Stimulated activated CD4-positive, alpha-beta T cell treated with anti-CD3 and anti-CD28 coated beads, Interleukin-4, amount 100 ng/mL, for 4 hours (primary cell): ENCODE results near the gene TFPI.
"Not testable (repeated sequence)": the region's sequence is repeated elsewhere in the genome, so short reads cannot be mapped to it uniquely, and the experiment has no call there.

Experiments
- DNase-seq, 2 experiments: peaks; one replicate each; pipeline ENCODE4 v3.0.0-alpha.2; 2020

Gene TFPI

DNA sequence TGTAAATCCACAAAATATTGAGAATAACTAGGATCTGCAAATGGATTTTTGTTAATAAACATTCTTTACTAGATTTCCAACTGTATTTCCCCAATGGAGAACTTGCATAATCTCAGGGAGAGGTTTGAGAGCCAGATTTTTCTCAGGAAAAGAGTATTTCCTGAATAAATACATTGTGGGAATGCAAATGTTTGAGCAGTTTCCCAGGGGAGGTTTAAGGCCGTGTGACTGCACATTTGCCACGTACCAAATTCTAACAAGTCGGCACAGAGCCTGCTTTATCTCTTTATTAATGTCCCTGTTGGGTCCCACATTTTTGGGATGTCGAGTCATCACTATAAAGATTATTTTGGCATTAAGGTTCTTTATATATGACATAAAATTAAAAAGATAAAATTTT, 27.0 kb downstream of the TFPI start:
- no peak for DNase-seq

DNA sequence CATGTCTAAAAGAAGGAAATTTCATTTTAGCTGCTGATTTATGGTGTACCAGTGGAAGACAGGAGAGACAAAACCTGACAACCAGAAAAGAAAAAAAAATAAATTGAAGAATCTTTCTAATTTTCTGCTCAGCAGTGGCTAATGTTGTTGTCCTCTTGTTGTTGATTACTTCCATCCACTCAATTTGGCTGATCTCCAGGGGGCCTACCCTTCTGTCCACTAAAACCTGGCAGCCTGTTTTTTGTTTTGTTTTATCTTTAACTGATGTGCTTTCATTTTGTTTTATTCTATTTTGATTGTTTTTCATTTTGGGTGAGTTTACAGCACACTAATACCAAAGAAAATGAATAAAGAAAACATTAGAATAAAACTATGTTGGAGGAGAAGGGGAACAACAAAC, 27.4 kb downstream of the TFPI start:
- no peak for DNase-seq

DNA sequence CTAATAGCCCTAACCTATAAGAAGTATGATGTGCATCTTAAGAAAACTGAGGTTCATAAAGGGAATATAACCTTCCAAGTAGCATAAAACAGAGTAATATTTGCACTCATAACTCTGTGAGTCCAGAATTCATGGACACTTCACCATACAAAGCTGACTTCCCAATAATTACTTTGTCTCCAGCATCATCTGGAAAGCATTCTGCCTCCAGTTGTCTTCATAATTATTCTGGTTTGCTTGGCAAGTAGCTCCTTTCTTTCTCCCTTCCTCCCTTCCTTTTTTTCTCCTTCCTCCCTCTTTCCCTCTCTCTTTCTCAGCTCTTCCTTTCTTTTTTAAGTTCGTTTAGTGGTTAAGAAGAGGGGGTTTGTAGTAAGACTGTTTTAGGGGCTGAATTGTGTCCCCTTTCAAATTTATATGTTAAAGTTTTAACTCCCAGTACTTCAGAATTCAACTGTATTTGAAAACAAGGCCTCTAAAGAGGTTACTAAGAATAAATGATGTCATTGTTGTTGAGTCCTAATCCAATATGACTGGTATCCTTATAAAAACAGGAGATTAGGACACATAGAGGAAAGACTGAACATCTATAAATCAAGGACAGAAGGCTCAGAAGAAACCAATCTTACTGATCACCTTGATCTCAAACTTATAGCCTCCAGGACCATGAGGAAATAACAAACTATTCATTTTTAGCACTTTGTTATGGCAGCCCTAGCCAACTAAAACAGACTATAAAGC, 28.9 kb downstream of the TFPI start:
- DNase-seq, result no peak

DNA sequence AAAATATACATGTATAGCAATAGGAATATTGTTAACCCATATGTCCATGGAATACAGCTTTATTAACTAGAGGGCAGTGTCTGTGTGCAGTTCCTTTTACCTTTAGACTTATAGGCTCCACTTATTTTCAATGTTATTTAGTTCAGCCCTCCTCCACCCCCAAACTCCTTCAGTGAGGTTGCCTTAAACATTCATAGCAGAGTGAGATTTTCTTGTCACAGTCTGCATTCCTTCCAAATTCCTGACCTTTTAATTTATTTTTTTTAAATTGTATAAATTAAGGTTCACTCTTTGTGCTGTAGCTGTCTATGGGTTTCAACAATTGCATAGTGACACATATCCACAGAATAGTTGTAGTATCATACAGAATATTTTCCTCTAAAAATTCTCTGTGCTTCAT, 30.9 kb downstream of the TFPI start:
- DNase-seq, result no peak

DNA sequence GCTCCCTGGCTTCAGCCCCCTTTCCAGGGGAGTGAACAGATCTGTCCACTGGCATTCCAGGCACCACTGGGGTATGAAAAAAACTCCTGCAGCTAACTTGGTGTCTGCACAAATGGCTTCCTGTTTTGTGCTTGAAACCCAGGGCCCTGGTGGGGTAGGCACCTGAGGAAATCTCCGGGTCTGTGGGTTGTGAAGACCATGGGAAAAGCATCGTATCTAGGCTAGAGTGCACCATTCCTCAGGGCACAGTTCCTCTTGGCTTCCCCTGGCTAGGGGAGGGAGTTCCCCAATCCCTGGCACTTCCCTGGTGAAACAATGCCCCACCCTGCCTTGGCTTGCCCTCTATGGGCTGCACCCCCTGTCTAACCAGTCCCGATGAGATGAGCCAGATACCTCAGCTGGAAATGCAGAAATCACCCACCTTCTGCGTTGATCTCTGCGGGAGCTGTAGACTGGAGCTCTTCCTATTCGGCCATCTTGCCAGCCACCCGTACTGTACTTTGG, 34.1 kb downstream of the TFPI start:
- DNase-seq, result no peak

DNA sequence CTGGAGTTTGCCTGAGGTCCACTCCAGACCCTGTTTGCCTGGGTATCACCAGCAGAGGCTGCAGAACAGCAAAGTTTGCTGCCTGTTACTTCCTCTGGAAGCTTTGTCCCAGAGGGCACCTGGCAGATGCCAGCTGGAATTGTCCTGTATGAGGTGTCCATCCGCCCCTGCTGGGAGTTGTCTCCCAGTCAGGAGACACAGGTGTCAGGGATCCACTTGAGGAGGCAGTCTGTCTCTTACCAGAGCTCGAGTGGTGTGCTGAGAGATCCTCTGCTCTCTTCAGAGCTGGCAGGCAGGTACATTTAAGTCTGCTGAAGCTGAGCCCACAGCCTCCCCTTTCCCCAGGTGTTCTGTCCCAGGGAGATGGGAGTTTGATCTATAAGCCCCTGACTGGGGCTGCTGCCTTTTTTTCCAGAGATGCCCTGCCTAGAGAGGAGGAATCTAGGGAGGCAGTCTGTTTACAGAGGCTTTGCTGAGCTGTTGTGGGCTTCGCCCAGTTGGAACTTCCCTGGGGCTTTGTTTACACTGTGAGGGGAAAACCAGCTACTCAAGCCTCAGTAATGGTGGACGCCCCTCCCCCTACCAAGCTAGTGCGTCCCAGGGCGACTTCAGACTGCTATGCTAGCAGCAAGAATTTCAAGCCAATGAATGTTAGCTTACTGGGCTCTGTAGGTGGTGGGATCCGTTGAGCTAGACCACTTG, 34.7 kb downstream of the TFPI start:
- no peak for DNase-seq

DNA sequence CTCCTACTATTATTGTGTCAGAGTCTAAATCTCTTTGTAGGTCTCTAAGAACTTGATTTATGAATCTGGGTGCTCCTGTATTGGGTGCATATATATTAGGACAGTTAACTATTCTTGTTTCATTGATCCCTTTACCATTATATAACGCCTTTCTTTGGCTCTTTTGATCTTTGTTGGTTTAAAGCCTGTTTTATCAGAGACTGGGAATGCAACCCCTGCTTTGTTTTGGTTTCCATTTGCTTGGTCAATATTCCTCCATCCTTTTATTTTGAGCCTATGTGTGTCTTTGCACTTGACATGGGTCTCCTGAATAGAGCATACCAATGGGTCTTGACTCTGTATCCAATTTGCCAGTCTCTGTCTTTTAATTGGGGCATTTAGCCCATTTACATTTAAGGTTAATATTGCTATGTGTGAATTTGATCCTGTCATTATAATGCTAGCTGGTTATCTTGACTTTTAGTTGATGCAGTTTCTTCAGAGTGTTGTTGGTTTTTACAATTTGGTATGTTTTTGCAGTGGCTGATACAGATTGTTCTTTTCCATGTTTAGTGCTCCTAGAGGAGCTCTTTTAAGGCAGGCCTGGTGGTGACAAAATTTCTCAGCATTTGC, 36.4 kb downstream of the TFPI start:
- not testable (repeated sequence) for DNase-seq

DNA sequence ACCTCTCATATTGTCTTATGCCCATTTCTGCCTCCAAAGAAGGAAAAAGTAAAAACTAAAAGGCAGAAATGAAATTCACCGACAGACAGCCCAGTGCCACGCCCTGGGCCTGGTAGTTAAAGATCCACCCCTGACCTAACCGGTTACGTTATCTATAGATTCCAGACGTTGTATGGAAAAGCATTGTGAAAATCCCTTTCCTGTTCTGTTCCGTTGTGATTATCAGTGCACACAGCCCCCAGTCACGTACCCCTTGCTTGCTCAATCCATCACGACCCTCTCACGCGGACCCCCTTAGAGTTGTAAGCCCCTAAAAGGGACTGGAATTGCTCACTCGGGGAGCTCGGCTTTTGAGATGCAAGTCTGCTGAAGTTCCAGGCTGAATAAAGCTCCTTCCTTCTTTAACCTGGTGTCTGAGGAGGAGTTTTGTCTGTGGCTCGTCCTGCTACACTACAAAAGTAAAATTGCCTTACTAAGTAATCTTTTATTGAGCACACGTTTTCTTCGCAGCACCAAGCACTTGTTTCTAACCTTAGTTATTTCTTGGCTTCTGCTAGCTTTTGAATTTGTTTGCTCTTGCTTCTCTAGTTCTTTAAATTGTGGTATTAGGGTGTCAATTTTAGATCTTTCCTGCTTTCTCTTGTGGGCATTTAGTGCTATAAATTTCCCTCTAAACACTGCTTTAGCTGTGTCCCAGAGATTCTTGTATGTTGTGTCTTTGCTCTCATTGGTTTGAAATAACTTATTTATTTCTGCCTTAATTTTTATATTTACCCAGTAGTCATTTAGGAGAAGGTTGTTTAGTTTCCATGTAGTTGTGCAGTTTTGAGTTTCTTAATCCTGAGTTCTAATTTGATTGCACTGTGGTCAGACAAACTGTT, 37.4 kb downstream of the TFPI start:
- DNase-seq, result not testable (repeated sequence)

DNA sequence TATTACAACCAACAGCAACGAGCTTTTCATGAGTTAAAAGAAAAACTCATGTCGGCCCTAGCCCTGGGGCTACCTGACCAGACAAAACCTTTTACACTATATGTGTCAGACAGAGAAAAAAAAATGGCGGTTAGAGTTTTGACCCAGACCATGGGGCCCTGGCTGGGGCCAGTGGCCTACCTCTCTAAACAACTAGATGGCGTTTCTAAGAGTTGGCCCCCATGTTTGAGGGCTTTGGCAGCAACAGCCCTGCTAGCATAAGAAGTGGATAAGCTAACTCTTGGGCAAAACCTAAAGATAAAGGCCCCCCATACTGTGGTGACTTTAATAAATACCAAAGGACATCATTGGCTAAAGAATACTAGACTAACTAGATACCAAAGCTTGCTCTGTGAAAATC, 39.3 kb downstream of the TFPI start:
- DNase-seq, result no peak

DNA sequence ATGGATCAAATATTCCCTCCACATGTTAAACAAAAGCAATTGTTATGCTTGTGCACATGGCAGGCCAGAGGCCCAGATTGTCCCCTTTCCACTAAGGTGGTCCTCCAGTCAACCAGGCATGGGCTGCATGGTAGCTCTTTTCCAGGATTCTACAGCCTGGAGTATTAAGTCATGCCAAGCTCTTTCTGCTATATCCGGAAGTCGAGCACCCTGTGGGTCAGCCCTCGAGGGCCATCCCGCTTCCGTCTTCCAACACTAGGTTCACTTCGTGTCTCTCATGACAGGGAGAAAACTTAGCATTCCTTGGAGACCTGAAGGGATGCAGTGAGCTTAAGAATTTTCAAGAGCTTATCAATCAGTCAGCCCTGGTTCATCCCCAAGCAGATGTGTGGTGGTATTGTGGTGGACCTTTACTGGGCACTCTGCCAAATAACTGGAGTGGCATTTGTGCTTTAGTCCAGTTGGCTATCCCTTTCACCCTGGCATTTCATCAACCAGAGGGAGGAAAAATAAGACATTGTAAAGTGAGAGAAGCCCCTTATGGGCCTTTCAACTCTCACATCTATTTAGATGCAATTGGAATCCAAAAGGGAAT, 39.9 kb downstream of the TFPI start:
- not testable (repeated sequence) for DNase-seq

DNA sequence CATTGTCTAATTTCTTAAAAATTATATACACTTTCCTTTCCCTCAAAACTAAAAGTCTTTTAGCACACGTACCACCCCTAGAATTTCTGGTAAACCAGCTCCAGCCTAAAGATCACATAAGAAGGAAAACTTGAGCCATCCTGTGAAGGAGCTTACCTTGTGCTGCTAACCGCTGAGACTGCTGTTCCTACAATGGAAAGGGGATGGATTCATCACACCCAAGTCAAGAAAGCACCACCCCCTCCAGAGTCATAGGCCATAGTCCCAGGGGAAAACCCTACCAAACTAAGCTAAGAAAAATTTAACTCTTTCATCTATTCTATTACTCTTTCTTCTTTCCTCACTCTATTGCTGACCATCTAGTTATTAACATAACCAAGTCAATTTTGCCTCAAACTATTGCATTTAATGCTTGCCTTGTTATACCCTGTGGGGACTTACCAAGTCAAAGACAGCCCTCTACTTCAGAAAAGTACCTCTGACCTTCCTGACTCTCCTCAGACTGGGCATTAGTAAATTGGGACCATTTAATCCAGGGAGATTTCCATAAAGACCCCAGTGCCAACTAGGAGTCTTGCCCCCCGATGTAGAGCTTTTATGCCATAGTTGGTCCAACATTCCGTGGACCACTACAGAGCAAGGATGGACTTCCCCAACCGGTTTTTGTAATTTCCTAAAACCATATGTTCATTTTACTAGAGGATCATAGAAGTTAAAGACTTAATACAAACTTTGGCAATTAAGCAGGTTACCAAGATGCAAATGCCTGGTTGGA, 40.6 kb downstream of the TFPI start:
- not testable (repeated sequence) for DNase-seq

DNA sequence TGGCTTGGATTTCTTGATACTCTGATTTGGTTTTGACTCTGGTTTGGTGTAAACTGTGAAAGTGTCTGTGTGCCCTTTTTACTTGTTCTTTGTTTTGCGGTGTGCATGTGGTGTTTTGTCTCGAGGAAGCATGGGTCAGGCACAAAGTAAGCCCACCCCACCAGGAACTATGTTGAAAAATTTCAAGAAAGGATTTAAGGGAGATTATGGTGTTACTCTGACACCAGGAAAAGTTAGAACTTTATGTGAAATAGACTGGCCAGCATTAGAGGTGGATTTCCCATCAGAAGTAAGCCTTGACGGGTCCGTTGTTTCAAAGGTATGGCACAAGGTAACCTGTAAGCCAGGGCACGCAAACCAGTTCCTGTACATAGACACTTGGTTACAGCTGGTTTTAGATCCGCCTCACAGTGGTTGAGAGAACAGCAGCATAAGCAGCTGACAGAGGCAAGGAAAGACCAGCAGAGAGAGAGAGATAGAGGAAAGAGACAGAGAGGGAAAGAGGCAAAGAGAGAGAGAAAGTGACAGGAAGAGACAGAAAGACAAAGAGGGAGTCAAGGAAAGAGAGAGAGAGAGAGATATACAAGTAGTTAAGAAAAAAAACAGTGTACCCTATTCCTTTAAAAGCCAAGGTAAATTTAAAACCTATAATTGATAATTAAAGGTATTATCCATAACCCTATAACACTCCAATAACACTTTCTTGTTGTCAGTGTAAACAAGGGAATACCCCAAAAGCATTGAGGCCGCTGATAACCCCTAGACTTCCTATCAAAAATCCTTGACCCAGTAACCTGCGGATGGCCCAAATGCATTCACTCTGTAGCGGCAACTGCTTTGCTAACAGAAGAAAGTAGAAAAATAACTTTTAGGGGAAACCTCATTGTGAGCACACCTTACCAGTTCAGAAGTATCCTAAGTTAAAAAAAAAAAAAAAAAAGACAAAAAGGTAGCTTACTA, 42.6 kb downstream of the TFPI start:
- no peak for DNase-seq

DNA sequence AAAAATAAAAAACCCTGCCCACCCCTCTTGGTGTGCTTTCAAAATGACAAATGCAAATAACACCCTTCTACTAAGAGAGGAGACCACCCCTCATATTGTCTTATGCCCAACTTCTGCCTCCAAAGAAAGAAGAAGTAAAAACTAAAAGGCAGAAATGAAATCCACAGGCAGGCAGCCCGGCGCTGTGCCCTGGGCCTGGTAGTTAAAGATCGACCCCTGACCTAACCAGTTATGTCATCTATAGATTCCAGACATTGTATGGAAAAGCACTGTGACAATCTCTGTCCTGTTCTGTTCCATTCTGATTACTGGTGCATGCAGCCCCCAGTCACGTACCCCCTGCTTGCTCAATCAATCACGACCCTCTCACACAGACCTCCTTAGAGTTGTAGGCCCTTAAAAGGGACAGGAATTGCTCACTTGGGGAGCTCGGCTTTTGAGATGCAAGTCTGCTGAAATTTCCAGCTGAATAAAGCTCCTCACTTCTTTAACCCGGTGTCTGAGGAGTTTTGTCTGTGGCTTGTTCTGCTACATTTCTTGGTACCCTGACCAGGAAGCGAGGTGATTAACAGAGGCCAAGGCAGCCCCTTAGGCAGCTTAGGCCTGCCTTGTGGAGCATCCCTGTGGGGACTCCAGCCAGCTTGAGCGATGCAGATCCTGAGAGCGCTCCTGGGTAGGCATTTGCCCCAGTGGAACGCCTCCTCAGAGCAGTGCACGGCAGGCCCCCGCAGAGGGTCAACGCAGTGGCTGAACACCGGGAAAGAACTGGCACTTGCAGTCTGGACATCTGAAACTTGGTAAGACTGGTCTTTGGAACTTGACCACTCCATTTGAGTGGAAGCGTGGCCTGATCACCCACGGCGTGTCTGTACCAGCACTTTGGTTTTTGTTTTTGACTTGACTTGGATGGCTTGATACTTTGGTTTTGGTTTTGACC, 43.5 kb downstream of the TFPI start:
- not testable (repeated sequence) for DNase-seq

DNA sequence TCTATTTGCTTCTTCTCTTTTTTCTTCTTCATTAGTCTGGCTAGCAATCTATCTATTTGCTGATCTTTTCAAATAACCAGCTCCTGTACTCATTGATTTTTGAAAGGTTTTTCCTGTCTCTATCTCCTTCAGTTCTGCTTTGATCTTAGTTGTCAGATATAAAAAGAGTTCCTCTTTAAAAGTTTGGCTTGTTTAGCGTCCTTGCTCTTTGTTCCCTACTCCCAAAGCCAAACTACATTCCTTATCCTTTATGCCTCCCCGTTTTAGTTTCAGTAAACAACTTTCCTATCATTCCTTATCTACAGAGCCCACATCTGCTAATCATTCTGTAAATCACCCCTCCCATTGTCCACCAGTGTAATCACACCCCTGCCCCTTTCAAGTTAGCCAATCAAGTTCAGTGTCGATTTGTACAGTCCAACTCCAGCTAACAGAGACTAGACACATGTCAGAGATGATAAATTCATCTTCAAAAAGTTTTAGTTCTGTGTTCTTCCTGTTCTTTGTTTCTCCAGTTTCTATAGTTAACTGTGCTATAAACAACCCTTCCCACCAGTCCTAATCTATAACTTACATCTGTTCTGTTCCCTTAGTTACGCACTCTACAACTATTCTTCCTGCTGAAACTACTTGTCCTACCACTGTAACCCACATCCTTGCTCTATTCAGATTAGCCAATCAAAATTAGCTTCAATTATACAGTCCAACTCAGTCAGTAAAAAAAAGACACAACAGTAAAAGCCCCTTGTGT, 44.4 kb downstream of the TFPI start:
- no peak for DNase-seq

DNA sequence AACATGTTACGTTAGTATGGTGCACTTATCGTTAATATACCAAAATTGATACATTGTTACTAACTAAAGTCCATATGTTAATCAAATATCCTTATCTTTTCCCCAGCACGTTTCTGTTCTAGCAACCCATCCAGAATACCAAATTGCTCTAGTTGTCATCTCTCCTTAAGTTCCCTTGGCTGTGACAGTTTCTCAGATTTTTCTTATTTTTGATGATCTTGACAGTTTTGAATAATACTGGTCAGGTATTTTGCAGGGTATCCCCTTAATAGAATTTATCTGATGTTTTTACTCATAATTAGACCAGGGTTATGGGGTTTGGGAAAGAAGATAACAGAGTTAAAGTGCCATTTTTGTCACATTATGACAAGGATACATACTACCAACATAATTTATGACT, 47.8 kb downstream of the TFPI start:
- DNase-seq, result no peak

DNA sequence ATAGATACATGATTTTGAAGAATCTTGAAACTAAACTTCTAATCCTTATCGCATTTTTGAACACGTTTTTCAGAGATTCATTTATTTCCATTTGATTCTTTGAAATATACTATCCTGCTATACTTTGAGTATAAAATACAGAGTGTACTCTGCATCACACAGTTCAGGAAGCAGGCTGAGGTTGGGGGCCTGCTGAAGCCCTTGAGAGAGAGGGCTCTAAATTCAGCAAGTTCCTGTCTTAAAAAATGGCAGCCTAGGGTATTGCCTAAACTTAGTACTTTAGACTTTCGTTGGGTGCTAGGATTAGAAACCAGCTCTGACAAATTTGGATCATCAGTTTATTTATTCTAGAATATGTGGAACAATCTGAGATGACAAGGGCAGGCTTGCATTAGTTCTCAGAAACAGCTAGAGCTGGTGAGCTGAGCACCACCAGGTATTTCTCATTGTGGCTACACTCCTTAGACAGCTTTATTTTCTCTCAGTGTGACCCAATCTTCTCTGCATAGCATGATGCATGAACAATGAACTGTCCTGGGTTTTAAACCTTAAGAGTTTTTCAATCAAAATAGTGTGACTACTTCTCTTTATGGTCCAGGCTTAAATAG, 49.1 kb downstream of the TFPI start:
- DNase-seq, result no peak

DNA sequence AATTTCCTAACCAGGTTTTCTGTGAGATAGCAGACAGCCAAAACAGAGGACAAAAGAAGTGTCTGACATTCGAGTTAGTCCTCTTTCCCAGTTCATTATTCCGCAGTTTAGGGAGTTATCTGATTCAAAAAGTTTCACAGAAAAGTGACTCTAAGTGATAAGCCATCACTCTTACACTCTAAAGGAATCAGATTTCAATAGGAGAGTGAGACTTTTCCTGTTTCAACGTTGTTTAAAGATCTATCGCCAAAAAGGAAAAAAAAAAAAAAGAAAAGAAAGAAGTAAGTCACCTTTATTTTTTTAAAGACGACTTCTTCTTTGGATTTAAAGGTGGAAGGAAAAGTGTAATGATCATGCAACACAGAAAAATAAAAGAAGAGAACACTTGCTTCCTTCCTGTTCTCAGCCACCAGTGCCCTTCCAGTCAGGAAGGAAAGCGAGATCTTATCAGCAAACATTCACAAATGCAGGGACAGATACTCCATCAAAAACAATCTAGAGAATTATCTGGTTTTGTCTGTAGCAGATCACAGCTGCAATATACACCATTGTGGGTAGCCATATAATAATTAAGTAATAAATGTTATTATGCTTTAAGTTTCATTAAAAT, 49.8 kb downstream of the TFPI start:
- no peak for DNase-seq

DNA sequence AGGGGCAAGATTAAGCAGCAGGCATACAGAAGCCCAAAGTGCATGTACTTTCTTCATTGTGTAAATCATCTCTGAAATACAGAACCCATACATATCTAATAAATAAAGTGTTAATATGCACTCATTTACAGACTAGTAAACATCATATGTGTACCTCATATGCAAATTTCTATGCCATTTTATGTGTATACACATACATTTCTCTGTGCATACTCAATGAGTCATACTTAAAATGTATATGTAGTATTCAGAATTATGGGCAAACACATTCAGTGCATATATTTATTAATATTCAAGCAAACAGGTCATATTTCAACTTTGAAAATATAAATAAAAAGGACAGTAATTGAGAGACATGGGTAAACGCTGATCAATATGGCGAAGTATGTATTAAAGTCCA, 50.5 kb downstream of the TFPI start:
- no peak for DNase-seq
